Amniotic stem cell (primary cell): ENCODE measurements around the gene ZNF263.
"Not testable (repeated sequence)": the region's sequence is repeated elsewhere in the genome, so short reads cannot be mapped to it uniquely, and the experiment has no call there.

Experiments
- DNase-seq: peaks from one replicate; lab custom pipeline; 2025; lab: John Stamatoyannopoulos, UW

The ZNF263 gene

DNA sequence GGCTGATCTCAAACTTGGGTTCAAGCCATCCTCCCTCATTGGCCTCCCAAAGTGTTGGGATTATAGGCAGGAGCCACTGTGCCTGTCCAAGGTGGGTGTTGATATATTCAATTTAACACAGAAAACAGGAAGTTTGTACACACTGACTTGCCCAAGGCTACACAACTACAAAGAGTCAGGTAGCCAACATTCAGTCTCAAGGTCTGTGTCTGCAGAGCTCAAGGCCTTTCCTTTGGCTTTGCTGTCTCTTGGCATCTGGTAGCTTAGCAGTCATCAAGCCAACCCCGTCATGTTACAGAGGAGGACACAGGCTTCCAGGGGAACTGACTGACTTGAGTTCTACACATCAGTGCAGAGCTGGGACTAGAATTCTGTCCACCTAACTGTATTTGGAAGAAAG is 15.0 kb upstream of the ZNF263 start:
- DNase-seq = no peak

DNA sequence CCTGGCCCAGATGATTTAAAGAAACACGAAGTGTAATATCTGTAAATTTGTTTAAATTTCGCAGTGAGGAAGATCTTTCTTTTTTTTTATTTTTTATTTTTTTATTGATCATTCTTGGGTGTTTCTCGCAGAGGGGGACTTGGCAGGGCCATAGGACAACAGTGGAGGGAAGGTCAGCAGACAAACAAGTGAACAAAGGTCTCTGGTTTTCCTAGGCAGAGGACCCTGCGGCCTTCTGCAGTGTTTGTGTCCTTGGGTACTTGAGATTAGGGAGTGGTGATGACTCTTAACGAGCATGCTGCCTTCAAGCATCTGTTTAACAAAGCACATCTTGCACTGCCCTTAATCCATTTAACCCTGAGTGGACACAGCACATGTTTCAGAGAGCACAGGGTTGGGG is 12.6 kb upstream of the ZNF263 start:
- not testable (repeated sequence) for DNase-seq

DNA sequence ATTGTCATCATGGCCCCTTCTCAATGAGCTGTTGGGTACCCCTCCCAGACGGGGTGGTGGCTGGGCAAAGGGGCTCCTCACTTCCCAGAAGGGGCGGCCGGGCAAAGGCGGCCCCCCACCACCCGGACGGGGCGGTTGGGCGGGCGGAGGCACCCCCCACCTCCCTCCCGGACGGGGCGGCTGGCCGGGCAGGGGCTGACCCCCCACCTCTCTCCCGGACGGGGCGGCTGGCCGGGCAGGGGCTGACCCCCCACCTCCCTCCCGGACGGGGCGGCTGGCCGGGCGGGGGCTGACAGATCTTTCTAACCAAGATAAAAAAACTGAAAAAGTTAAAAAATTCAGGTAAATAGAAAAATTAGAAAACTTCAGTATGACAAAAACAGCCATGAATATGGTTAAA is 12.0 kb upstream of the ZNF263 start:
- DNase-seq = not testable (repeated sequence)

DNA sequence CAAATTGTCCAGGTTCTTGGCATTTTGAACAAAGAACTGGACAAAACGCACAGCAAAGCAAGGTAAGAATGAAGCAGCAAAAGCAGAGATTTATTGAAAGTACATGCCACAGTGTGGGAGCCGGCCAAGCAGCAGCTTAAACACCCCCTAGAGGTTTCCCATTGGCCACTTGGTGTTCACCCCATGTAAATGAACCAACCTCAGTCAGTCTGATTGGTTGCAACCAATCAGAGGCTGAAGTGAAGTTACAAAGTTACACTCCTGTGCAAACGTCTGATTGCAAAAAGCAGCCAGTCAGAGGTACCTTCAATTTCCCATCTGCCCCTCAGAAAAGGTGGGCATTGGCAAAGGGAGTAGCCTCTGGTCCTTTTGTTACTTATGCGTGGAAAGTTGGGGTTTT is 8.8 kb upstream of the ZNF263 start:
- no peak for DNase-seq

DNA sequence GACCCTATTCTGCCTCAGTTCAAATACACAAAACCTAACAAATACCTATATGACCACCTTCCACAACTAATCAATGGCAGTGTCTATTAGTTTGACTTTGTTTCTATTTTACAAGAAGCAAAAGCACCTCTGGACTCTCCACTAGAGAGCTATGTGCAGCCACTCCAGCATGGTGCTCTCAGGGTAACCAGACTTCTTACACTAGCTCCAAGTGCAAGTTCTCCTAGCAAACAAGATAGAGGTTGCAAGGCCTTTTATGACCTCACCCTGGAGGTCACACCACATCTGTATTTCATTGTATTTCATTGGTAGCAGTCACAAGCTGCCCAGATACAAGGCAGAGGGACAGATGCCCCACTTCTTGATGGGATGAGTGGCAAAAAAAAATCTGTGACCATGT is 8.3 kb upstream of the ZNF263 start:
- no peak for DNase-seq

DNA sequence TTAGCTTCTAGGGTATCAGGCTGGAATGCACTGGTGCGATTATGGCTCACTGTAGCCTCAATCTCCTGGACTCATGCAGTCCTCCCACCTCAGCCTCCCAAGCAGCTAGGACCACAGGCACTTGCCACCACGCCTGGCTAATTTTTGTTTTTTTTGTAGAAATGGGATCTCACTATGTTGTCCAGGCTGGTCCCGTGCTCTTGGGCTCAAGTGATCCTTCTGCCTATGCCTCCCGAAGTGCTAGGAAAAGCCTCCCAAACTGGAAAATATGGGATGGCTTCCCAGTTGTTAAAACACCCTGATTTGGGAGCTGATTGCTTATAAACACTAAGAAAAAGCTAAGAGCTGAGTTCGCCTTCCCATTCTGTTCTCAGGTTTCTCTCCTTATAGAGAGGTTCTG is 6.6 kb upstream of the ZNF263 start:
- no peak for DNase-seq

DNA sequence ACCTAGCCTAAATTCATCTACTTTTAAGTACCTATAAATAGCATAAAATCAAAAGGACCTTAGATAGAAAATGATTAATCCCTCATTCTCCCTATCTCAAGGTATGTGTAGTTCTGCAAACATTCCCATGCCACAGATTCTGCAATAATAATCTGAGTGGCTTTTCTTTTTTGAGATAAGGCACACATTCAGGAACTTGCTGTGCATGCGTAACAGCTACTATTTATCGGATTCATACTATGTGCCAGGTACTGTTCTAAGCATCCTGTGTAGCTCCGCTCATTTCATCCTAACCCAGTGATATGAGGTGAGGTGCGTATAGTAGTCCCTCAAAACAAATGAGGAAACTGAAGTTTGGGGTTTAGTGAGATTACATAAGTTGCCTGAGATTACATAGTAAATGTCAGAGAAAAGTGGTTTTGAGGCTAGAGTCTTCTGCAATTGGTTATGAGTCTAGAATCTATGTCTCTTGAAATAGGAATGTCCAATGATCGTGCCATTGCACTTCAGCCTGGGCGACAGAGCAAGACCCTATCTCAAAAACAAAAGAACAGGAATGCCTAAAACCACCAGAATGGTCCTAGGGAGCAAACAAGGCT is 2.0 kb upstream of the ZNF263 start:
- DNase-seq = no peak

DNA sequence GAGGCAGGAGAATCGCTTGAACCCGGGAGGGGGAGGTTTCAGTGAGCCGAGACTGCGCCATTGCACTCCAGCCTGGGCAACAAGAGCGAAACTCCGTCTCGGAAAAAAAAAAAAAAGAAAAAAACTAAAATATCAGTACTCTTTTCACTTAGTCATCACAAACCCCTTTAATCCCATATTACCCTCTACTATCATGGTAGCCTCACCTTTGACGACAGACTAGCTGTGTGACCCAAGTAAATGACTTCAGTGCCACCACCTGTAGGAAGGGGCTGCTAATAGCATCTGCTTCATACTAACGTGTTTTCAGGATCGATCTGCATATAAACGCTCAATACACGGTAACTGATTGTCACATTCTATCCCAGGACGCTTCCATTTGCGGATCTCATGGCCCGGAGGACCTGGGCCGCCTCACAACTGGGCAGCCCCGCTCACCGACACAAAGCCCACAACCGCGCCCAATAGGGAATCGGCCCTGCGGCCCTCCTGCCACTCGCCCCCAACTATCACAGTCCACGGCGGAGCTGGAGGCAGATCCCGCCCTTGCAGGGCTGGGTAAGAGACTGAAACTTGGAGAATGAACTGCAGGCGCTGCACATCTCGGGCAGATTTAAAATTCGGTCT is 1.1 kb upstream of the ZNF263 start:
- DNase-seq = no peak

DNA sequence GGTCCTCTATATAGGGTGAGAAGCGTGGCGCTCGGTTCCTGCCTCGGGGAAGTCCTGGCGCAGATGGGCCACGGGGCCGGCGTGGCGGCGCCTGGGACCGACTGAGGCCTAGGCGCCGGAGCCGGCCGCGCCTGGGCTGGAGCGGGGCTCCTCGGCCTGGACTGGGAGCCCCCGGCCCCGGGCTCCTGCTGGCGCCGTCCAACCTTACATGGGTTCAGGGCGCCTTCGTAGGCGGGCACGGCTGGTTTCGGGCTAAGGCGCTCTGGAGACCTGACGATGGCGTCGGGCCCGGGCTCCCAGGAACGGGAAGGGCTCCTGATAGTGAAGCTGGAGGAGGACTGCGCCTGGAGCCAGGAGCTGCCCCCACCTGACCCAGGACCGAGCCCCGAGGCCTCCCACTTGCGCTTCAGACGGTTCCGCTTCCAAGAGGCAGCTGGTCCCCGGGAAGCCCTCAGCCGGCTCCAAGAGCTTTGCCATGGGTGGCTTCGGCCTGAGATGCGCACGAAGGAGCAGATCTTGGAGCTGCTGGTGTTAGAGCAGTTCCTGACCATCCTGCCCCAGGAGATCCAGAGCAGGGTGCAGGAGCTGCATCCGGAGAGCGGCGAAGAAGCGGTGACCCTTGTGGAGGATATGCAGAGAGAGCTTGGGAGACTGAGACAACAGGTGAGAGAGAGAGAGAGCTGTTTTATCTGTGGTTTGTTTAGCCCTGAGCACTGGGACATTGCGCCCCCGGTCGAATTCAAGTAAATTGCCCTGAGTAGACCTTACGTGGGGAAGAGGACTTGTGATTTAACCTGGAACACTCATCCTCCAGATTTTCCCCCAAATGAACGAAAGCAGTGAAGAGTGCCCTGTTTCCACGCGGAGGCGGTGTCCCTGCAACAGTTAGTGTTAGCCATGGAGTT is 504 bp downstream of the ZNF263 start:
- DNase-seq = no peak

DNA sequence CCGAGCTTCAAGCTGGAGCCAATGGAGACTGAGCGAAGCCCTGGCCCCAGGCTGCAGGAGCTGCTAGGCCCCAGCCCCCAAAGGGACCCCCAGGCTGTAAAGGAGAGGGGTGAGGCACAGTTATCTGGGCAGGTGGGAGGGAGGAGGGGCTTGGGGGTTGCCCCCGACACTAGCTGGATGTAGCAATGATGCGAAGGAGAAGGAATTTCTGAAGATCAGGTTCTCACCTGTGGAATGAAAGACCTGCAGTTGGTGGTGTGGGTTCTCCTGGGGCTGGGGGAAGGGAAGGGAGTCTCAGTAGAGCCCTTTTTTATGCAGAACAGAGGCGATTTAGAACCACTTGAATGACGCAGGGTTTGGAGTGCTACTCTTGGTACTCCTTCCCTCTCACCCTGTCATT is 1.8 kb downstream of the ZNF263 start:
- no peak for DNase-seq

DNA sequence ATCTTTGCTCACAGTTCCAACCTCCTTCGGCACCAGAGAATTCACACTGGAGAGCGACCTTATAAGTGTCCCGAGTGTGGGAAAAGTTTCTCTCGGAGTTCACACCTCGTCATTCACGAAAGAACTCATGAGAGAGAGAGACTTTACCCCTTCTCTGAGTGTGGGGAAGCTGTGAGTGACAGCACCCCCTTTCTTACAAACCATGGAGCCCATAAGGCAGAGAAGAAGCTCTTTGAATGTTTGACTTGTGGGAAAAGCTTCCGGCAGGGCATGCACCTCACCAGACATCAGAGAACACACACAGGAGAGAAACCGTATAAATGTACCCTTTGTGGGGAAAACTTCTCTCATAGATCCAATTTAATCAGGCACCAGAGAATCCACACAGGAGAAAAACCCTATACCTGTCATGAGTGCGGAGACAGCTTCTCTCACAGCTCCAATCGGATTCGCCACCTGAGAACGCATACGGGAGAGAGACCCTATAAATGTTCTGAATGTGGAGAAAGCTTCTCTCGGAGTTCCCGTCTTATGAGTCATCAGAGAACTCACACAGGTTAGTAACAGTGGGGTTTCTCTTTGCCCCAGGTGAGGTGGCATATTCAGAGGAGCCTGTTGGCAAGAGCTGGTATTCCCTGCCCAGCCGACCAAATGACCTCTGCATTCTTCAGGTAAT is 6.8 kb downstream of the ZNF263 start:
- no peak for DNase-seq

DNA sequence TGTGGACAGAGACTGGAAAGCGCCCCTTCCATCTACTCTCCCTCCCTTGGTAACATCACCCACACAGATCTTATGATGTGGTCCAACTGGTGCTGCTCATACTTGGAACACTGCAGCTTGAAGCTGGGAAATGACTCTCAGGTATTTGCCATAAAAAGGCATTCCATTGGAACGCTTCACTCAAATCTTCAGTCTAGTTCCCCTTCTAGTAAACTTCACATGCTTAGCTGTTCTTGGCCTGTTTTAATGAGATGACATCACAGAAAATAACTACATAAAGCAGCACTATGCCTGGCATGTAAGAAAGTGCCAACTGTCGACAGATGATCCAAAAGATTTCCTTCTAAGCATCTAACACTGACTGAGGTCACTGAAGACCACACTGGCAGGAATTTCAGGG is 9.3 kb downstream of the ZNF263 start:
- no peak for DNase-seq

DNA sequence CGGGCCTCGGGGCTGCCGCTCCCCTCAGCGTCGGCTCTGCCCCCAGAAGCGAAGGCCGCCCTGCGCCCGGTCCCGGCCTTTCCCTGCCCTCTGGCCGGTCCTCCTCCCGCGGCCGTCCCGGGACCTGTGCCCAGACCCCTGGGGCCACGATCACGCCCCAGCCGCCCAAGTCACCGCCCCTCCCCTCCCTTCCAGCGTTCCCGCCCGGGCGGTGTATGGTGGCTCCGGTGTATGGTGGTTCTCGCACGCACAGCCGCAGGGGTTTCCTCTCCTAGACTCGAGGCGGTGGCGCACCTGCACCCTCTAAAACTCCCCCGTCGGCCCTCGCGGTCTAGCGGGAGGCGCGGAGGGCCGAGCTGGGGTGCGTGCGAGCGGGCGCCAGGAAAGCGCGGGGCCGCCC is 11.9 kb downstream of the ZNF263 start:
- no peak for DNase-seq

DNA sequence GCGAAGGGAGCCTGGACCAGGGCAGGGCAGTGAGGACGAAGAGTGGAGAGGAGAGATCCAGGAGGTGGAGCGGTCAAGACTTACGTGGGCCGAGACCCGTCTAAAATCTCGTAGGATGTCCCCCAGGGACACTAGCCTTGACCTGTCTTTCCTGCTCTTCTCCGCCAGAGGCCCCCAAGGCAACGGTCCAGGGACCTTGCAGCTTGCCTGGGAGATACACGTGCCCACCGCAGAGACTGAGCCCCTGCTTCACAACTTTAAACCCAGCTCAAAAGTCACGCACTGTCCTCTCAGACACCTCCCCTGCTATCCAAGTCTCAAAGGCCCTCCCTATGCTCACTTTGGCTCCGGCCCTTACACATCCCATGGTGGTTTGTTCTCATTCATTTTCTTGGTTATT is 12.5 kb downstream of the ZNF263 start:
- DNase-seq = no peak

DNA sequence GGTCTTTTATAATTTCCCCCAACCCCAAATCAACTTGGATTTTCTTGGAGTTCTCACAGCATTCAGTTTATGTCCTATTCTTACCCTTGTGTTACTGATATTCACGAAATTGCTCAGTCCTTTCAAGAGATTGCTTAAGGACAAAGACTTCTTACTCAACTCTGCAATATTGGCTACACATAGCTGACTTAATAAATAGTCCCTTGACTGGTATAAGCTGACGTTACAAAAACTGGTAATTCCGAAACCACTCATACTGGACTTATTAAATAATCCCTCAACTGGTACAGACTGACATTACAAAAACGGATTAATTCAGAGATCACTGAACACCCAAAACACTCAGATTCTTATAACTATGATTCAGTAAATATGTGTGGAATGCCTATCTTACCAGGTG is 21.1 kb downstream of the ZNF263 start:
- DNase-seq = no peak

DNA sequence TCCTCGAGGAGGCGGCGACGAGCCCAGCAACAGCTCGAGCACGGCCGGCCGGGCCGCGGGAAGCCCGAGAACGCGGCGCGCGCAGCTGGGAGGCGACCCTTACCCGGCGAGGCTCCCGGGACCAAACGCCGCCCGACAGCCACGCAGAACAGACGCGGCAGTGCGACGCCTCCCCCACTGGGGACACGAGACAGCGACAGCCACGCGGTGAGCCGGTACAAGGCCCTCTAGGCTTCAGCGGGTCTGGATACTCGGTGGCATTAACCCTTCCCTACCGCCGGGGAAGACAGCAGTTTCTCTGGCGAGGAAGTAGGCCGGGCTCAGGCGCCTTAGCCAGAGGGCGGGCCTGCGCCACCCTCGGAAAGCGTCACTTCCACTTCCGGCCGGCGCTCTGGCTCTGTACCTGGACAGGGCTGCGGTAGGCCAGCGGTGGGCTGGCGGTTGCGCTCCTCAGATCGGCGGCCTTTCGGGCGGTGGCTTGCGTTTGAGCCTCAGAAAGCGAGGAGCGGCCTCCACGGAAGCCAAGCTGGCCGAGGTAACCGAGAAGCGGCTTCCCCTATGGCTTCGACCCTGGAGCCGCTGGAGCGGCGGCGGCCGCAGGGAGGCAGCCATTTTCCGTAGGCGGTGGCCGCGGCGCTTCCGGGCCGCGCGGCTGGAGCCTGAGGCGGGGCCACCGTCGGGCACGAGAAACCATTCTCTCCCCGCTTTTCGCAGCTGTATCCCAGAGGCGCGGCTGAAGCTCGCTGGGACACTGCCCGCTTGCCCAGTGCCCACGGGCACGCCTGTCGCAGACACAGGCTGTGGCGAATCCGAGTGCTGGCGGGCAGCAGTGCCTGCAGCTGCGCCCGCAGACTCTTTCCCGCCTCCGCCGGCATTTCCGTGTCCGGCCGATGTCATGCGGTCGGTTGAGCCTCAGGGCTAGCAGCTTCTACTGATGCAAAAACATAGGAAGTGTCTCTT is 22.1 kb downstream of the ZNF263 start, which contains the start of the genes TIGD7 and ZNF75A:
Gene TIGD7 (minus strand): TSS at position 322 of the 960 bp plus-strand sequence. CDS start 4,816 bp downstream, outside the sequence.
Gene ZNF75A (plus strand): TSS at position 389 of the 960 bp plus-strand sequence. CDS start 2,932 bp downstream, outside the sequence.
- DNase-seq = peak; percentile 68

DNA sequence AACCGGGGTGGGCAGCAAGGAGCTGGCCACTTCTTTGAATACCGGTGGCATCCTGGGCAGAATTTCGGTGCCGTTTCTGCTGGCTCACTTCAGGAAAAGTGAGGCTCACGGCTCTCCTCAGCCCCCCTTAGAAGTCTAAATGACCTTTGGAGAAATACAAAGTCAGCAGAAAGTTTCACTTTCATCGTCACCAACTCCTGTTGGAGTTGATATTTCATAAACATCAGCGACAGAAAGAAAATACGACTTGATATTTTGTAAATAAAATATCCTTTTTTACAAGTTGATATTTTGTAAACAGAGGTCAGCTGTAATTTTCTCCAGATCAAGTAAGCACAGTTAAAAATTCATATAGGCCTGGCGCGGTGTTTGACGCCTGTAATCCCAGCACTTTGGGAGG is 22.8 kb downstream of the ZNF263 start:
- DNase-seq = no peak

DNA sequence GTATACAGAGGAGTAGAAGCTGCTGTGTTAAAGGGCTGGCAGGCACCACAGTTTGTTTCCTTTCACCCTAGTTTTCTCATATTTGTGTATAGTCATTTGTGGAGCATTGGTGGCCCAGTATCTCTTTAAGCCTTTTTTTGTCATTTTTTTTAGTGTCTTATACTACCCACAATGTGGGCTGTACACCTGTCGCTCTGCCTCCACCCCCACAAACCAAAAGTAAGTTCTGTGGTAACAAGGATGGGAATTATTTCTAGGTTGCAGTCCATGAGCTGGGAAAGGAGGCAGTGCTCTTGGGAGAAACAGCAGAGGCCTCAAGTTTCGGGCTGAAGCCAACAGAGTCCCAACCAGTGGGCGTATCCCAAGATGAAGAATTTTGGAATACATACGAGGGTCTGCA is 28.2 kb downstream of the ZNF263 start:
- DNase-seq = no peak

DNA sequence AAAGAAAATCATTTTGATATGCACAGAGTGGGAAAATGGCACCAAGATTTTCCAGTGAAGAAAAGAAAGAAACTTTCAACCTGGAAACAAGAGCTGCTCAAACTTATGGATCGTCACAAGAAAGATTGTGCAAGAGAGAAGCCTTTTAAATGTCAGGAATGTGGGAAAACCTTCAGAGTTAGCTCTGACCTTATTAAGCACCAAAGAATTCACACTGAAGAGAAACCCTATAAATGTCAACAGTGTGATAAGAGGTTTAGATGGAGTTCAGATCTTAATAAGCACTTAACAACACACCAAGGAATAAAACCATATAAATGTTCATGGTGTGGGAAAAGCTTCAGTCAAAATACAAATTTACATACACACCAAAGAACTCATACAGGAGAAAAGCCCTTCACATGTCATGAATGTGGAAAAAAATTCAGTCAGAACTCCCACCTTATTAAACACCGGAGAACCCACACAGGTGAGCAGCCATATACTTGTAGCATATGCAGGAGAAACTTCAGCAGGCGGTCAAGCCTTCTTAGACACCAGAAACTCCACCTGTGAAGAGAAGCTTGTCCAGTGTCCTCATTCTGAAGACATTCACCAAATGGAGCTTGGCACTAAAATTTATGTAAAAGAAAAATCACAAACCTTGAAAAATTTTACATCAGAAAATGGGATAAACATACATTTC is 34.2 kb downstream of the ZNF263 start:
- no peak for DNase-seq

DNA sequence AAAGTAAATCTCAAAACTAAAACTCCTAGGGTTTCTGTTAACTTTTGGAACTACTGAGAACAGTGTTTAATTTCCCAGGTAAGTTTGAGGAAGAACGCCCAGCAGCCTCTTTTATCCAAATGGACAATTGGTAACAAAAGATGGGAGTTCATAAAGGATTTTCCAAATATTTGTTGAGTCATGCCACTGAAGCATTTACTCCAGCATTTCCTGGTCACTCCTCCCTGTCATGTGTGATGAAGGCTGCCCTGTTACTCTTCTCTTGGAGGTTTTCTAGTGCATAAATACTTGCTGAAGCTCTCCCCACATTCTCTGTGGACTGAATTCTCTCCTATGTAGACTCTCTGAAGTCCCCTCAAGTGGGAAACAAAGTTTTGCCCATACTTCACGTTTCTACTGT is 38.5 kb downstream of the ZNF263 start:
- no peak for DNase-seq

DNA sequence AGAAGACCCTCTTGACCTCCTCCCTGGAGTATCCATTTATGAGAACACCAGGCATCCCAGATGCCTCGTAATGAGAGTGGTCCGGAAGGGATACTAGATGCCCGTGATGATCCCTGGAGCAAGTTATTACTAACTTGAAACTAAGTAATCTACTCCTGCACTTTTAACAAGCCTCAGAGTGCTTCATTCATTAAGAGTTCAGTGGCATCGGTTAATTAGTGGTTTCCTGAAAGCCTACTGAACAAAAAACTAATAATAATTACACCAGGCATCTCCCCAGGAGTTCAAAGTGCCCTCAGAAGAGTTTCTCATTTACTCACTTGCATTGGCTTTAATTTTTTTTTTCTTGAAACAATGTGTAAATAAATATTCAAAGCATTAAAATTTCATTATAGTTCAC is 44.2 kb downstream of the ZNF263 start:
- no peak for DNase-seq
